ENCODE results near the gene BMI1.

DNA sequence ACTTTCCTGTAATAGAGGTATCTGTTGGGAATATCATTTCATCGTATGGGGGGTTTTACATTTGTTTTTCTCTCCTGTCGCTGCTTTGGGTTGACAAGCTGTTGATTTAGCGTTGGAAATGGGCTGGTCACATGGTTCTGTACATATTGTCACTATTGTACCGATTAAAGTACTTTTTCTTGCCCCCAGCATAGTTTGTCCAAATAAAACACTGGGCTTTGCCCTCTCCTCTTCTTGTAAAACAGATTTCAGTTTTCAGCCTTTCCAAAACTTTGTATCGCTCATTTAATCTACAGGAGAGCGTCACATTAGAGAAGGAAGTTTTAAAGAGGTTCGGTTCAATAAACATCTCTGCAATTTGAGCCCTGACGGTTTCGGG lies 4.0 kb downstream of the BMI1 start:
- TF ChIP-seq, protein P1, sequence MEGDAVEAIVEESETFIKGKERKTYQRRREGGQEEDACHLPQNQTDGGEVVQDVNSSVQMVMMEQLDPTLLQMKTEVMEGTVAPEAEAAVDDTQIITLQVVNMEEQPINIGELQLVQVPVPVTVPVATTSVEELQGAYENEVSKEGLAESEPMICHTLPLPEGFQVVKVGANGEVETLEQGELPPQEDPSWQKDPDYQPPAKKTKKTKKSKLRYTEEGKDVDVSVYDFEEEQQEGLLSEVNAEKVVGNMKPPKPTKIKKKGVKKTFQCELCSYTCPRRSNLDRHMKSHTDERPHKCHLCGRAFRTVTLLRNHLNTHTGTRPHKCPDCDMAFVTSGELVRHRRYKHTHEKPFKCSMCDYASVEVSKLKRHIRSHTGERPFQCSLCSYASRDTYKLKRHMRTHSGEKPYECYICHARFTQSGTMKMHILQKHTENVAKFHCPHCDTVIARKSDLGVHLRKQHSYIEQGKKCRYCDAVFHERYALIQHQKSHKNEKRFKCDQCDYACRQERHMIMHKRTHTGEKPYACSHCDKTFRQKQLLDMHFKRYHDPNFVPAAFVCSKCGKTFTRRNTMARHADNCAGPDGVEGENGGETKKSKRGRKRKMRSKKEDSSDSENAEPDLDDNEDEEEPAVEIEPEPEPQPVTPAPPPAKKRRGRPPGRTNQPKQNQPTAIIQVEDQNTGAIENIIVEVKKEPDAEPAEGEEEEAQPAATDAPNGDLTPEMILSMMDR (IDR thresholded peaks at IDR 0.05), result no peak
- no peak for TF ChIP-seq POLR2A (IDR thresholded peaks at IDR 0.05)

Data from testis (tissue), 2 donors.